Uterus (tissue), 2 donors: Measurements from ENCODE around the gene MED13L.

Source experiments
- POLR2A ChIP-seq, 2 donors: fragments of 450-650 bp; IDR thresholded peaks; one replicate each; pipeline ENCODE4 v1.6.1; 2016; ENCODE audit warnings: antibody characterized with exemption in 2 of 2, mild to moderate bottlenecking in 1 of 2, moderate library complexity in 1 of 2
- TF ChIP-seq, protein P1 (sequence below), 4 experiments: fragments of 200-600 bp in 2 of 4; fragments of 450-650 bp in 2 of 4; sonication (generic) in 2 of 4; IDR thresholded peaks; one replicate each; pipeline ENCODE4 v1.5.1; 2016 to 2019; ENCODE audit warnings: antibody characterized with exemption in 4 of 4, mild to moderate bottlenecking in 2 of 4, moderate library complexity in 1 of 4

DNA sequence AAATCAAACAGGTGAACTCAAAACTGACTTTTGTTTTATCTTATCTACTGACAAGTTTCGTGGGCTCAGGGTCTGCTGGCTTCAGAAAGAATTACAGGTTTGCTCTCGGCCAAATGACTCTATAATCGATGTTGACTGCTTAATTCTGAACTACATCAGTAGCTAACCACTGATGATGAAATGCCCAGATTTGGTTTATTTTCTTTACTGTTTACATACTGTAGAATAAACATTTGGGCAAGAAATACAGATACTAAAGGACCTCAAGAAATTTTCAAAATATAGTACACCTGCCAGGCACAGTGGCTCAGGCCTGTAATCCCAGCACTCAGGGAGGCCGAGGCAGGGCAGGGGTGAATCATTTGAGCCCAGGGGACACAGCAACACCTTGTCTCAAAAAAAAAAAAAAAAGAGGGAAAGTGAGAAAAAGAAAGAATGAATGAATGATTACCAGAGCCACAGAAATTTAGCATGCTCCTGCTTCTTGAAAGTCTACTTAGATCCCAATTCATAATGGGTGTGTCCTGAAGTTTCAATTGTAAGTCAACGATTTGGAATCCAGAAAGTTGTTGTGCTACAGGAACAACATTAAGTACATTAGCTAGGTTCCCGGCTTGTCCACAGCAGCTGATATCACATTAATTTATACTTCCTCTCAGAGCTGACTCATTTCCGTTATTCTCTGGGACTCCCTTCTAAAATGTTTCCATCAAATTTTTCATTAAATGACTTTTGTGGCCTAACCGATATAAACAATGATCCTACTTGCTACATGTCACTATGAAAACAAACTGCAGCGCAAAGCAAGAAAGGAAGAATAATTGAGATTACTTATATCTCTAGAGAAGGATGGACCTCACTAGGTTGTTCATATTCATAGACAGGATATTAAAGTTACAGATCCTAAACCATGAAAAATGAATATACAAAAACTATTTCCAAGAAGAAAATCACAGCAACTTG is 134.3 kb downstream of the MED13L start:
- TF ChIP-seq, protein P1, sequence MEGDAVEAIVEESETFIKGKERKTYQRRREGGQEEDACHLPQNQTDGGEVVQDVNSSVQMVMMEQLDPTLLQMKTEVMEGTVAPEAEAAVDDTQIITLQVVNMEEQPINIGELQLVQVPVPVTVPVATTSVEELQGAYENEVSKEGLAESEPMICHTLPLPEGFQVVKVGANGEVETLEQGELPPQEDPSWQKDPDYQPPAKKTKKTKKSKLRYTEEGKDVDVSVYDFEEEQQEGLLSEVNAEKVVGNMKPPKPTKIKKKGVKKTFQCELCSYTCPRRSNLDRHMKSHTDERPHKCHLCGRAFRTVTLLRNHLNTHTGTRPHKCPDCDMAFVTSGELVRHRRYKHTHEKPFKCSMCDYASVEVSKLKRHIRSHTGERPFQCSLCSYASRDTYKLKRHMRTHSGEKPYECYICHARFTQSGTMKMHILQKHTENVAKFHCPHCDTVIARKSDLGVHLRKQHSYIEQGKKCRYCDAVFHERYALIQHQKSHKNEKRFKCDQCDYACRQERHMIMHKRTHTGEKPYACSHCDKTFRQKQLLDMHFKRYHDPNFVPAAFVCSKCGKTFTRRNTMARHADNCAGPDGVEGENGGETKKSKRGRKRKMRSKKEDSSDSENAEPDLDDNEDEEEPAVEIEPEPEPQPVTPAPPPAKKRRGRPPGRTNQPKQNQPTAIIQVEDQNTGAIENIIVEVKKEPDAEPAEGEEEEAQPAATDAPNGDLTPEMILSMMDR (IDR thresholded peaks at IDR 0.05), result no peak
- no peak for TF ChIP-seq POLR2A (IDR thresholded peaks at IDR 0.05)
